GM13976 (cell line): Measurements from ENCODE around the gene PLEKHA1.

Source experiments
- DNase-seq: peaks from one replicate; pipeline ENCODE4 v3.0.0; 2012; ENCODE audit warnings: low spot score
- CTCF ChIP-seq: IDR thresholded peaks from 2 replicates; pipeline ENCODE4 v1.5.1; 2012; ENCODE audit warnings: borderline replicate concordance, mild to moderate bottlenecking; ENCODE audit not compliant: insufficient read depth; ENCODE audit errors: extremely low read depth, missing control alignments, control extremely low read depth
- in situ Hi-C: fragments of 300-500 bp; cut with MboI; formaldehyde crosslinking; loops from one replicate; pipeline ENCODE4 v1.12.0; 2022; ENCODE audit warnings: low sequenced_read_pairs, mixed read lengths, inconsistent platforms; ENCODE audit not compliant: unreplicated experiment

Gene PLEKHA1

GRCh38 chr10:122441961-122442360 is 67.5 kb downstream of the PLEKHA1 start:
- no peak for TF ChIP-seq CTCF
- in situ Hi-C loops, result no loop called here
- no peak for DNase-seq

GRCh38 chr10:122445469-122445868 is 71.0 kb downstream of the PLEKHA1 start:
- TF ChIP-seq CTCF, result no peak
- in situ Hi-C loops, result no loop called here
- no peak for DNase-seq

GRCh38 chr10:122445904-122446303 is 71.4 kb downstream of the PLEKHA1 start:
- no peak for DNase-seq
- in situ Hi-C loops, result no loop called here
- no peak for TF ChIP-seq CTCF

GRCh38 chr10:122446668-122447423 is 72.3 kb downstream of the PLEKHA1 start:
- in situ Hi-C loops, result no loop called here
- no peak for TF ChIP-seq CTCF
- DNase-seq, result no peak

- DNase-seq, result no peak
- in situ Hi-C loops, result no loop called here
- TF ChIP-seq CTCF, result no peak
Observed at GRCh38 chr10:122448600-122448999, 74.1 kb downstream of the PLEKHA1 start.

- in situ Hi-C loops, result no loop called here
- no peak for TF ChIP-seq CTCF
- DNase-seq, result no peak
Observed at GRCh38 chr10:122449153-122449552, 74.6 kb downstream of the PLEKHA1 start.

- DNase-seq, result no peak
- TF ChIP-seq CTCF, result no peak
- in situ Hi-C loops, result no loop called here
Observed at GRCh38 chr10:122450353-122450990, 76.0 kb downstream of the PLEKHA1 start.
